ENCODE data around the gene IGF2BP1. TPM values are rescaled to one million over a fixed set of nuclear protein-coding genes. Genes with fewer than 3 reads are reported as not detected.

Gene IGF2BP1
- total and polyA plus RNA-seq, 2 of the 8 experiments (the other 6 are each of a cell fraction or from before 2014, with no cell fraction given), result 41.6 to 513 TPM

DNA sequence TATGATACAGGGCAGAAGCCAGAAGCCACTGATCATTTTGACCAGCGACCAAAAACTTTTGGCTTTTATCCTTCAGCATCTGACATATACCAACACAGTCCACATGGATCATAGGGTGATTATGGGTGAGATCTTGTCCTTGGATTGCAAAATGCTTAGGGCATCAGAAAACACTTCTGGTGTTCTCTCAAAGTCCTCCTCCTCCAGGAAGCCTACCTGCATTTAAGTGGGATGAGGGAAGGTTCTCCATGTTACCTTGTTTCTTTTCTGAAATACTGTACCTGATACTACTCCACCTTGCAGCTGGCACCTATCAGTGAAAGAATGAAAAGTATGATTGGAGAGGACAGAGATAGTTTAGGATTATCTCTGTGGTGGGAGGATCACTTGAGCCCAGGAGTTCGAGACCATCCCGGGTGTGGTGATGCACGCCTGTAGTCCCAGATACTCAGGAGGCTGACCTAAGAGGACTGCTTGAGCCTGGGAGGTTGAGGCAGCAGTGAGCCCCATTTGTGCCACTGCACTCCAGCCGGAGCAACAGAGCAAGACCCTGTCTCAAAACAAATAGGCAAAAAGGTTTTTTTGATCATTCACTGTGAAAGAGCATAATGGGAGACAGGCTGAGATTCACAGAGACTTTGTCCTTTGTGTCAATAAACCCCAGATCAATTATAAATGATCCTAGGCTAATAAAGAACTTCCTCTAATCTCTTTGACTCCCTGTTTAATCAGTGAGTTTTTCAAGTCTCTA, 88.6 kb downstream of the IGF2BP1 start:
- Histone ChIP-seq H3K23ac (ENCODE audit: insufficient read length) (no peak overlapping the region), H3K18ac (ENCODE audit: extremely low read depth, low read length) (no peak overlapping the region), H4K91ac (replicated peaks; ENCODE audit: insufficient read length, low read length) (no peak overlapping the region), H3K79me2 (ENCODE audit: control insufficient read depth in 1 of 2, insufficient read depth in 2 of 2, low read length in 2 of 2) (no peaks in the 10 kb centered on the region), H3K27me3 (replicated peaks in 1 of 4; ENCODE audit: control insufficient read depth in 3 of 4, extremely low read depth in 1 of 4, insufficient read depth in 3 of 4, low read length in 3 of 4) (no peaks in the 10 kb centered on the region), H3K27ac (ENCODE audit: low read depth, low read length) (no peak overlapping the region), H2BK120ac (replicated peaks; ENCODE audit: low read depth, low read length) (no peak overlapping the region), H3K79me1 (ENCODE audit: low read depth, low read length) (no peaks in the 10 kb centered on the region), H2BK5ac (ENCODE audit: low read depth, low read length) (no peak overlapping the region), H3K4me3 (ENCODE audit: extremely low read depth in 1 of 4, insufficient read depth in 2 of 4, low read depth in 3 of 4, low read length in 4 of 4) (no peak overlapping the region), H3K9ac (replicated peaks in 1 of 4; ENCODE audit: extremely low read depth in 1 of 4, low read depth in 3 of 4, low read length in 3 of 4) (no peak overlapping the region), H3K4me1 (replicated peaks in 1 of 4; ENCODE audit: control insufficient read depth in 3 of 4, insufficient read depth in 4 of 4, low read length in 3 of 4) (peaks cover 0 to 10% (median under 1%) of the 10 kb centered on the region in 4 experiments; a peak in 4 of 7 replicates), H4K5ac (ENCODE audit: insufficient read length, low read depth, low read length) (no peak overlapping the region), H2AFZ (ENCODE audit: low read length) (no peak overlapping the region), H4K20me1 (replicated peaks in 1 of 2; ENCODE audit: control insufficient read depth in 1 of 2, insufficient read depth in 2 of 2, low read length in 2 of 2) (no peaks in the 10 kb centered on the region), H3K36me3 (ENCODE audit: control insufficient read depth in 2 of 4, insufficient read depth in 4 of 4, low read length in 3 of 4) (no peaks in the 10 kb centered on the region; a peak in 1 of 8 replicates), H3K23me2 (ENCODE audit: low read depth, low read length) (no peaks in the 10 kb centered on the region), H2BK20ac (ENCODE audit: low read length) (no peak overlapping the region), H3K9me3 (ENCODE audit: insufficient read depth in 2 of 2, low read depth in 1 of 2, low read length in 1 of 2) (no peaks in the 10 kb centered on the region), H2BK12ac (ENCODE audit: low read depth, low read length) (no peak overlapping the region), H2AK5ac (ENCODE audit: low read depth, low read length) (no peak overlapping the region), H3K4me2 (ENCODE audit: insufficient read depth in 1 of 2, low read depth in 2 of 2, low read length in 2 of 2) (no peak overlapping the region), H3K4ac (replicated peaks; ENCODE audit: insufficient read length, low read depth, low read length) (no peak overlapping the region), H4K8ac (ENCODE audit: extremely low read depth, insufficient read depth, low read length) (no peak overlapping the region), H2BK15ac (ENCODE audit: low read length) (no peak overlapping the region), H3K14ac (ENCODE audit: insufficient read length) (no peak overlapping the region), H3K56ac (replicated peaks; ENCODE audit: insufficient read length, low read depth, low read length) (no peak overlapping the region)
- WGBS, 2 experiments (ENCODE audit: extremely low coverage in 1 of 2, insufficient coverage in 1 of 2, insufficient read length in 1 of 2, insufficient replicate concordance in 2 of 2, low coverage in 1 of 2, low lambda C conversion rate in 2 of 2, missing lambda C conversion rate in 1 of 2), result 79% methylated on average over 5 of the region's 5 CpGs; no CpG with 5 or more reads in 1 of the 2 experiments
- ChIA-PET CTCF (ENCODE audit: partially characterized antibody) (no interaction called here), POLR2A (ENCODE audit: partially characterized antibody) (interaction anchor here (1.3 to 1.6 kb wide), 2 partner anchors 26 to 128 kb away, joined by 3 to 9 read pairs; no protein-coding TSS in a partner anchor)
- DNase-seq (ENCODE audit: low read depth in 1 of 2, low spot score in 2 of 2) (no peak), FAIRE-seq (no peak)
- TF ChIP-seq EP300 (IDR thresholded peaks at IDR 0.05; ENCODE audit: borderline replicate concordance in 1 of 2, low read depth in 2 of 2, low read length in 2 of 2) (no peak), NRF1 (IDR thresholded peaks at IDR 0.05; ENCODE audit: low read depth, low read length) (no peak), RBBP5 (IDR thresholded peaks at IDR 0.05; ENCODE audit: borderline replicate concordance, low read depth, low read length) (no peak), EGR1 (IDR thresholded peaks at IDR 0.05; ENCODE audit: borderline replicate concordance, low read depth, low read length) (no peak), SRF (IDR thresholded peaks at IDR 0.05; ENCODE audit: low read depth, low read length) (no peak), SUZ12 (IDR thresholded peaks at IDR 0.05; ENCODE audit: low read length) (no peak), HDAC2 (IDR thresholded peaks at IDR 0.05; ENCODE audit: borderline replicate concordance in 1 of 2, low read depth in 2 of 2, low read length in 2 of 2) (no peak), CBX8 (IDR thresholded peaks at IDR 0.05; ENCODE audit: borderline replicate concordance, low read depth, low read length) (no peak), SAP30 (IDR thresholded peaks at IDR 0.05; ENCODE audit: insufficient read depth, insufficient replicate concordance, low read length) (no peak), POU5F1 (IDR thresholded peaks at IDR 0.05; ENCODE audit: low read depth, low read length) (no peak)
- TF ChIP-seq, protein P1, sequence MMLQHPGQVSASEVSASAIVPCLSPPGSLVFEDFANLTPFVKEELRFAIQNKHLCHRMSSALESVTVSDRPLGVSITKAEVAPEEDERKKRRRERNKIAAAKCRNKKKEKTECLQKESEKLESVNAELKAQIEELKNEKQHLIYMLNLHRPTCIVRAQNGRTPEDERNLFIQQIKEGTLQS (IDR thresholded peaks at IDR 0.05; ENCODE audit: insufficient read depth, low read depth, low read length), result no peak
